Suprapubic skin (tissue), 4 donors: ENCODE measurements around the gene FNDC11. TPM values are rescaled to one million over a fixed set of nuclear protein-coding genes. Genes with fewer than 3 reads are reported as not detected.

ENCODE experiments used
- DNase-seq, 2 donors: peaks; one replicate each; pipeline ENCODE4 v3.0.0-alpha.2; 2019; ENCODE audit warnings: low spot score in 2 of 2
- H3K27ac ChIP-seq: fragments of 200-600 bp; sonication (generic); one replicate; pipeline ENCODE4 v1.5.1; 2019
- H3K27me3 ChIP-seq: fragments of 200-600 bp; sonication (generic); one replicate; pipeline ENCODE4 v1.5.1; 2019
- H3K36me3 ChIP-seq: fragments of 200-600 bp; sonication (generic); one replicate; pipeline ENCODE4 v1.5.1; 2019
- H3K4me1 ChIP-seq: fragments of 200-600 bp; sonication (generic); one replicate; pipeline ENCODE4 v1.5.1; 2019
- H3K4me3 ChIP-seq: fragments of 200-600 bp; sonication (generic); one replicate; pipeline ENCODE4 v1.5.1; 2019; ENCODE audit warnings: mild to moderate bottlenecking
- H3K9me3 ChIP-seq: fragments of 200-600 bp; sonication (generic); one replicate; pipeline ENCODE4 v1.5.1; 2019
- EP300 ChIP-seq: sonication (generic); formaldehyde crosslinking; IDR thresholded peaks from one replicate; pipeline ENCODE4 v1.6.1; 2017; ENCODE audit warnings: antibody characterized with exemption
- POLR2A ChIP-seq, 2 donors: fragments of 450-650 bp; IDR thresholded peaks; one replicate each; pipeline ENCODE4 v1.6.1; 2017; ENCODE audit warnings: antibody characterized with exemption in 2 of 2, mild to moderate bottlenecking in 2 of 2, moderate library complexity in 2 of 2
- POLR2AphosphoS5 ChIP-seq, 3 donors: sonication (generic); formaldehyde crosslinking; IDR thresholded peaks; one replicate each; pipeline ENCODE4 v1.6.1; 2017; ENCODE audit warnings: antibody characterized with exemption in 3 of 3
- WGBS: methylation state at CpG from one replicate; pipeline ENCODE4 v1.1.5; 2018; 5-methylcytosine and 5-hydroxymethylcytosine counted together
- total RNA-seq, 4 donors: library from RNA; depleted of rRNA; stranded (reverse); fragments of >200 nt; gene quantifications; one replicate each; pipeline ENCODE4 v1.1.0, GENCODE V29; 2016
- TF ChIP-seq, protein P1 (sequence below), 2 donors: fragments of 200-600 bp in 1 of 2; fragments of 450-650 bp in 1 of 2; sonication (generic) in 1 of 2; IDR thresholded peaks; one replicate each; pipeline ENCODE4 v1.5.1; 2016 to 2019; ENCODE audit warnings: antibody characterized with exemption in 2 of 2, mild to moderate bottlenecking in 1 of 2, moderate library complexity in 1 of 2

FNDC11 gene
- total RNA-seq, 4 donors from 2014 or later, result 0.25 to 0.36 TPM; not detected in 2

DNA sequence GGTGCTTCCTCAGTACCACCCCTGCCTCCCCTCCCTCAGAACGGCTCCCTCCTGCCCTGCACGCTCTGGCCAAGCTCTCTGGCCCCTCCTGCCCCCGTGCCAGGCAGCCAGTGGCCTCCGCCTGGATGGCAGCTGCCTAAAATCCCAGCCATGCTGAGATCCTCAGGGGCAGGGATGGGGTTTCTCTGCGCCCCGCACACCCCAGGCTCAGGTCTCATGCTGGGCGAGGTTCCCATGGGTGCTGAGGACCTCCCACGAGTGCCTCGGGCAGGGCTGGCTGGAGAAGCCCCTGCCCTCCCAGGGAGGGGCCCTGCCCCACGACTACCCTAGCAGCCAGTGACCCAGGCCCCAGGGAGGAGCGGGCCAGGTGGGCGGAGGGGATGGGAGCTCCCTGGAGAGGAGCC, 19.5 kb upstream of the FNDC11 start:
- H3K27ac ChIP-seq, result peak overlapping the region; percentile 80

DNA sequence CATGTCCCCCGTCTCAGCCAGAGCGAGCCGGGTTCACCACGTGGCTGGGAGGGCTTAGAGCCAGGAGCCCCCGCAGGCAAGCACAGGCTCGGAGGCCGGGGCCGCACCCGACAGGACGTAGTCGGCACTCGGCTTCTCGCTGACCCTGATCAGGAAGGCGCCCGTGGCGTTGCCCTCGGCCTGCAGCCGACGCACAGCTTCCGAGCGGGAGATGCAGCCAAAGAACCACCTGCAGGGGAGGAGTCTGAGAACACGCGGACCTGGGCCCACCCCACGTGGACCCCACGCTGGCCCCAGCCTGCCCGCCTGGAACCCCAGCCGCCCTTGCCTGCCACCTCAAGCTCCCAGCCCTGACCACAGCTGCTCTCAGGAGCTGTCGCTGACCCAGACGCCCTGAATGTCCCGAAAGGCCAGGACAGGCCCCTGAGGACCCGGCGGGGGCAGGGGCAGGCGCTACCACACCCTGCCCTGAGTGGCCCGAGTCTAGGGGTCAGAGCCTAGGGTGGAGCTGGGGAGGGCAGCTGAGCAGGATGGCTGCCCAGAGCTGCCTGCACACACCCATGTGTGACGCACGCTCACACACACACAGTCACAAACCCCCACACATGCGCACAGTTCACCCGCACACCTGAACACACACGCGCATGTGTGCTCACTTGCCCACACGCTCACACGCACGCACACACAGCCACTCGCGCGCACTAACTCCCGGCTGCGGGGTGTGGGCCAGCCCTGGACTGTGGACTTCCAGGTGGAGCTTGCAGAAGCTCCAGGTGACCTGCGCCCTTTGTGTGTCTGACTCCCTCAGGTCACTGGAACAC, 18.9 kb upstream of the FNDC11 start:
- H3K4me3 ChIP-seq, result peak overlapping the region; percentile 27
- H3K4me1 ChIP-seq, result peaks cover 65% of the 10 kb centered on the region
- TF ChIP-seq, protein P1, sequence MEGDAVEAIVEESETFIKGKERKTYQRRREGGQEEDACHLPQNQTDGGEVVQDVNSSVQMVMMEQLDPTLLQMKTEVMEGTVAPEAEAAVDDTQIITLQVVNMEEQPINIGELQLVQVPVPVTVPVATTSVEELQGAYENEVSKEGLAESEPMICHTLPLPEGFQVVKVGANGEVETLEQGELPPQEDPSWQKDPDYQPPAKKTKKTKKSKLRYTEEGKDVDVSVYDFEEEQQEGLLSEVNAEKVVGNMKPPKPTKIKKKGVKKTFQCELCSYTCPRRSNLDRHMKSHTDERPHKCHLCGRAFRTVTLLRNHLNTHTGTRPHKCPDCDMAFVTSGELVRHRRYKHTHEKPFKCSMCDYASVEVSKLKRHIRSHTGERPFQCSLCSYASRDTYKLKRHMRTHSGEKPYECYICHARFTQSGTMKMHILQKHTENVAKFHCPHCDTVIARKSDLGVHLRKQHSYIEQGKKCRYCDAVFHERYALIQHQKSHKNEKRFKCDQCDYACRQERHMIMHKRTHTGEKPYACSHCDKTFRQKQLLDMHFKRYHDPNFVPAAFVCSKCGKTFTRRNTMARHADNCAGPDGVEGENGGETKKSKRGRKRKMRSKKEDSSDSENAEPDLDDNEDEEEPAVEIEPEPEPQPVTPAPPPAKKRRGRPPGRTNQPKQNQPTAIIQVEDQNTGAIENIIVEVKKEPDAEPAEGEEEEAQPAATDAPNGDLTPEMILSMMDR (IDR thresholded peaks at IDR 0.05), result no peak
- TF ChIP-seq POLR2A (IDR thresholded peaks at IDR 0.05), result no peak
- no peak for TF ChIP-seq EP300
- no peak for TF ChIP-seq POLR2AphosphoS5 (IDR thresholded peaks at IDR 0.05)
- peaks cover 7% of the 10 kb centered on the region for H3K27me3 ChIP-seq
- H3K9me3 ChIP-seq, result no peaks in the 10 kb centered on the region
- H3K27ac ChIP-seq, result peak overlapping the region; percentile 80
- H3K36me3 ChIP-seq, result no peaks in the 10 kb centered on the region
- 31% methylated on average over 17 of the region's 49 CpGs for WGBS
- DNase-seq, result no peak

More for the DNA sequence above, 19.5 kb upstream of the FNDC11 start:
- TF ChIP-seq POLR2A (IDR thresholded peaks at IDR 0.05) (no peak), EP300 (no peak), POLR2AphosphoS5 (IDR thresholded peaks at IDR 0.05) (no peak)
- TF ChIP-seq, protein P1 (IDR thresholded peaks at IDR 0.05), result no peak
- no peaks in the 10 kb centered on the region for H3K36me3 ChIP-seq
- no peak for DNase-seq
- peaks cover 60% of the 10 kb centered on the region for H3K4me1 ChIP-seq
- H3K9me3 ChIP-seq, result no peaks in the 10 kb centered on the region
- peaks cover 7% of the 10 kb centered on the region for H3K27me3 ChIP-seq
- peak overlapping the region; percentile 27 for H3K4me3 ChIP-seq
- WGBS, result 20% methylated on average over 1 of the region's 12 CpGs

DNA sequence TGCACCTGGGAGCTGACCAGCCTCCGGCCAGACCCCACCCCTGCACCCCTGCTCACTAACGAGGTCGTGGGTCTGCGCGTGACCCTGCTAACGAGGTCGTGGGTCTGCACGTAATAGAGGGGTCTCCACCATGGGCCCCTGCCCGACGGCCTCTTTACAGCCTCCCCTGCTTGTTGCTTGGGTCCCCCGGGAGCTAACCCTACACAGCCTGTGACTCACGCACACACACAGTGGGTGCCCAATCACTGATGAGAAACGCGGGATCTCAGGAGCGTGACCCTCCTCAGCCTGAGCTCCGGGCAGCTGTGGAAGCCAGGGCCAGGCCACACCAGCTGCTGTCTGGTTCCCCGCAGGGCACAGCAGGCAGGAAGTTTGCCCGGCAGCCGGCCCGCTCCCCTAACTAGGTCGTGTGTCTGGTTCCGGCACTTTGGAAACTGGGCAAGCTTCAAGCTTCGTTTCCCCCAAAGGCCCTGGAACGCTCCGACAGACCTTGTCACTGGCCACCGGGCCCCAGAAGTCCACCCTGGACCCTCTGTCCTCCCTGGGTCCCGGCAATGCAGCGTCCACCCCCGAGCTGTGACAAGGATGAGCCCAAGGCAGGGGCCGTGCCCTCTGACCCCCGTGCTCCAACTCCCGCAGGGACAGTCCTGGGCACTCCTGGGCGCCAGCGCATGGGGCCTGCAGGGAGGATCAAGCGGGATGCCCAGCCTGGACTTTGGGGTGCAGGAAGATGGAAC, 17.6 kb upstream of the FNDC11 start:
- WGBS, result 44% methylated on average over 6 of the region's 35 CpGs
- Histone ChIP-seq H3K27ac (peak overlapping the region; percentile 87), H3K36me3 (no peaks in the 10 kb centered on the region), H3K4me3 (peak overlapping the region; percentile 49), H3K4me1 (peaks cover 78% of the 10 kb centered on the region), H3K27me3 (peaks cover 7% of the 10 kb centered on the region), H3K9me3 (no peaks in the 10 kb centered on the region)
- TF ChIP-seq POLR2AphosphoS5 (IDR thresholded peaks at IDR 0.05), result peak in 1 of 3 donors; percentile 41
- TF ChIP-seq EP300, result no peak
- no peak for DNase-seq

DNA sequence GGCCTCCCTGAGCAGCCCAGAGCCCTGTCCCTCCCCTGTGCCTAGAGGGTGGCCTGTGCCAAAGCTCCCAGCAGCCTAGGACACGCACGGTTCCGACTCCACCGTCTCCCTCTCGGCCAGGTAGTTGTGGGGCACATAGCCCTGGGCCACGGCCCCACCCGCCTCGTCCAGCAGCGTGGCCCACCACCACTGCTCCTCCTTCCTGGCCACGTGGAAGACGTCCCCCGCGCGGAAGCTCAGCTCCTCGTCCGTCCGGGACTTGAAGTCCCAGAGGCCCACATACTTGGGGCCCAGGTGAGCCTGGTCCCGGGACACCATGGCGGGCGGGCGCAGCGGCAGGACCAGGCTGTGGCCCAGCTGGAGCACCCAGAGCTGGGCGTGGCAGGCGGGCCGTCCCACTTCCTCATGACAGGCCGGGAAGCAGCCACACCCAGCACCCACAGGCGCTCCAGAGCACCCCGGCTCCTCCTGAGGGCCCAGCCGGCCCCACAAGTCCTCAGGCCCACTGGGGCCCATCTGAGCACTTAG, 16.9 kb upstream of the FNDC11 start, which contains the start of gene PTK6:
Gene PTK6, minus strand, starts transcription at position 380 of the 528 bp plus-strand sequence. Its CDS starts 62 bp downstream, at position 318.
- TF ChIP-seq POLR2A (IDR thresholded peaks at IDR 0.05), result peak in 1 of 2 donors; percentile 7
- TF ChIP-seq EP300, result no peak
- H3K27me3 ChIP-seq, result peaks cover 7% of the 10 kb centered on the region
- H3K4me3 ChIP-seq, result peak within 1 kb of the TSS; percentile 49
- DNase-seq, result no peak
- 50% methylated on average over 10 of the region's 29 CpGs for WGBS
- peaks cover 85% of the 10 kb centered on the region for H3K4me1 ChIP-seq
- H3K9me3 ChIP-seq, result no peaks in the 10 kb centered on the region
- H3K27ac ChIP-seq, result peak within 1 kb of the TSS; percentile 87
- H3K36me3 ChIP-seq, result no peaks in the 10 kb centered on the region

DNA sequence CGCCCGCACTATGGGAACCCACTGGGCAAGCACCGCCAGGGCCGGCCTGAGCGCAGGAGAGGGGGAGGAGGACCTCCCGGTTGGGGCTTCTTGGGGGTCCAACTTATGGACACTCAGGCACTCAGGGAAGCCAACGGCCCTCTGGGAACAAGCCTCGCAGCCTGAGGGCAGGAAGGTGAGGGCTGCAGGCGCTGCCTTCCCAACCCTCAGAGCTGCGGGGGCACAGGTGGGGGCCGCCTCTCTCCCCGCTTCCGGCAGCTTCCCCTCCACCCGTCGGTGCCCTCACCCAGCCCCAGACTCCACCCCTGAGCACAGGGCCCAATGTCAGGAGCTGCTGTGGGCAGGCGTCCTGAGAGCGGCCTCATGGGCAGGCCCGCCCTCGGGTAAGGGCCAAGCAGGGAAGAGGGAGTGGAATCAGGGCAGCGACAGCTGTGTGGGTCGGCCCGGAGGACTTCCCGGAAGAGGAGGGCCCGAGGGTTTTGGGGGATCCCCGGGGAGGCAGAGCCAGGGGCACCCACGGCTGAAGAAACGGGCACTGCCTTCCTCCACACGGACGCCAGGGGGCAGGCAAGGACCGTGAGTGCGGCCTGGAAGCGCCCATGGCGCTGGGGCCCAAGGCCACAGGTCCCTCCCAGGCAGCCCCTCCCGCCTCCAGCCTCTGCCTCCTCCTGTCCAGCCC, 16.3 kb upstream of the FNDC11 start:
- TF ChIP-seq, protein P1 (IDR thresholded peaks at IDR 0.05), result peak; percentile 97
- TF ChIP-seq POLR2A (IDR thresholded peaks at IDR 0.05) (peak in 1 of 2 donors; percentile 16), POLR2AphosphoS5 (IDR thresholded peaks at IDR 0.05) (peak in 1 of 3 donors; percentile 88), EP300 (no peak)
- peaks cover 91% of the 10 kb centered on the region for H3K4me1 ChIP-seq
- no peaks in the 10 kb centered on the region for H3K36me3 ChIP-seq
- H3K9me3 ChIP-seq, result no peaks in the 10 kb centered on the region
- peaks cover 7% of the 10 kb centered on the region for H3K27me3 ChIP-seq
- 12% methylated on average over 5 of the region's 34 CpGs for WGBS
- H3K4me3 ChIP-seq, result peak overlapping the region; percentile 49
- peak overlapping the region; percentile 87 for H3K27ac ChIP-seq
- DNase-seq, result peak; percentile 92 to 94
